HEK293 (cell line): ENCODE measurements around the gene RNF225.

Source experiments
- CTCF ChIA-PET: fragments of 350-600 bp; formaldehyde crosslinking; extraction: SDS; loops from one replicate; lab custom pipeline; 2021; ENCODE audit warnings: antibody characterized with exemption; lab: Yijun Ruan, JAX
- POLR2A ChIA-PET: fragments of 300-600 bp; formaldehyde crosslinking; extraction: SDS; loops from one replicate; lab custom pipeline; 2020; ENCODE audit warnings: antibody characterized with exemption, inconsistent platforms; lab: Yijun Ruan, JAX
- H3K27ac ChIP-seq: fragments of 200-500 bp; sonication (Bioruptor generic); 2 replicates; pipeline ENCODE4 v1.5.1; 2014; ENCODE audit warnings: low read depth, low read length, control low read depth, inconsistent platforms; ENCODE audit errors: extremely low read depth
- H3K36me3 ChIP-seq, 2 experiments: fragments of 200-500 bp in 1 of 2; sonication (Bioruptor generic) in 1 of 2; 1 replicate in 1 of 2; 2 replicates in 1 of 2; pipeline ENCODE4 v1.5.1; 2014 to 2017; ENCODE audit warnings: inconsistent platforms in 2 of 2, low read length in 2 of 2; ENCODE audit not compliant: control insufficient read depth in 2 of 2, insufficient read depth in 1 of 2
- H3K4me1 ChIP-seq: fragments of 200-500 bp; sonication (Bioruptor generic); 2 replicates; pipeline ENCODE4 v1.5.1; 2014; ENCODE audit warnings: mild to moderate bottlenecking, low read length, inconsistent platforms; ENCODE audit not compliant: control insufficient read depth, insufficient read depth
- H3K4me3 ChIP-seq: 2 replicates; pipeline ENCODE4 v1.5.1; 2011; ENCODE audit warnings: low read depth, mild to moderate bottlenecking, control low read depth, low read length, moderate library complexity
- H3K9me3 ChIP-seq: fragments of 200-500 bp; sonication (Bioruptor generic); 2 replicates; pipeline ENCODE4 v1.5.1; 2014; ENCODE audit warnings: low read depth, low read length, inconsistent platforms; ENCODE audit not compliant: control insufficient read depth, insufficient read depth
- AEBP2 ChIP-seq: fragments of 450-650 bp; formaldehyde crosslinking; IDR thresholded peaks from 2 replicates; pipeline ENCODE4 v1.5.1; 2016; ENCODE audit warnings: missing biosample characterization, missing genetic modification characterization, borderline replicate concordance
- GLI2 ChIP-seq: fragments of 450-650 bp; formaldehyde crosslinking; IDR thresholded peaks from 2 replicates; pipeline ENCODE4; 2017; ENCODE audit warnings: missing biosample characterization, missing genetic modification characterization, low read depth, borderline replicate concordance
- HOXC10 ChIP-seq: sonication (generic); formaldehyde crosslinking; IDR thresholded peaks from 2 replicates; pipeline ENCODE4 v1.8.1; 2023; ENCODE audit warnings: mild to moderate bottlenecking, missing genetic modification reagents
- KLF10 ChIP-seq: fragments of 450-650 bp; IDR thresholded peaks from 2 replicates; pipeline ENCODE4 v1.5.1; 2018; ENCODE audit warnings: missing biosample characterization, mild to moderate bottlenecking, missing genetic modification characterization
- KLF9 ChIP-seq: fragments of 450-650 bp; formaldehyde crosslinking; IDR thresholded peaks from 2 replicates; pipeline ENCODE4 v1.5.1; 2016; ENCODE audit warnings: missing biosample characterization, missing genetic modification characterization, low read depth
- SP2 ChIP-seq: fragments of 450-650 bp; formaldehyde crosslinking; IDR thresholded peaks from 2 replicates; pipeline ENCODE4 v1.5.1; 2016; ENCODE audit warnings: missing biosample characterization, missing genetic modification characterization
- TSHZ1 ChIP-seq: fragments of 450-650 bp; formaldehyde crosslinking; IDR thresholded peaks from 2 replicates; pipeline ENCODE4 v1.5.1; 2016; ENCODE audit warnings: missing biosample characterization, missing genetic modification characterization, borderline replicate concordance
- WT1 ChIP-seq: fragments of 450-650 bp; formaldehyde crosslinking; IDR thresholded peaks from 2 replicates; pipeline ENCODE4 v1.5.1; 2016; ENCODE audit warnings: missing biosample characterization, missing genetic modification characterization
- ZBTB26 ChIP-seq: fragments of 450-650 bp; formaldehyde crosslinking; optimal IDR thresholded peaks from 2 replicates; pipeline ENCODE3; 2016; ENCODE audit warnings: missing biosample characterization, mild to moderate bottlenecking, missing genetic modification characterization
- ZBTB7A ChIP-seq: fragments of 450-650 bp; formaldehyde crosslinking; IDR thresholded peaks from 2 replicates; pipeline ENCODE4 v1.5.1; 2016; ENCODE audit warnings: low read depth, missing biosample characterization, missing genetic modification characterization
- ZNF175 ChIP-seq: fragments of 450-650 bp; formaldehyde crosslinking; IDR thresholded peaks from 2 replicates; pipeline ENCODE4 v1.5.1; 2016; ENCODE audit warnings: missing biosample characterization, missing genetic modification characterization
- ZNF292 ChIP-seq: fragments of 450-650 bp; formaldehyde crosslinking; IDR thresholded peaks from 2 replicates; pipeline ENCODE4 v1.5.1; 2016; ENCODE audit warnings: low read depth, missing biosample characterization, missing genetic modification characterization, borderline replicate concordance
- ZNF394 ChIP-seq: fragments of 450-650 bp; formaldehyde crosslinking; IDR thresholded peaks from 2 replicates; pipeline ENCODE4 v1.5.1; 2016; ENCODE audit warnings: missing biosample characterization, missing genetic modification characterization, mild to moderate bottlenecking, moderate library complexity, borderline replicate concordance
- ZNF398 ChIP-seq: fragments of 450-650 bp; formaldehyde crosslinking; IDR thresholded peaks from 2 replicates; pipeline ENCODE4 v1.5.1; 2017; ENCODE audit warnings: missing biosample characterization, missing genetic modification characterization
- ZNF416 ChIP-seq: fragments of 450-650 bp; formaldehyde crosslinking; IDR thresholded peaks from 2 replicates; pipeline ENCODE4 v1.5.1; 2016; ENCODE audit warnings: missing biosample characterization, missing genetic modification characterization
- ZNF449 ChIP-seq: fragments of 450-650 bp; formaldehyde crosslinking; IDR thresholded peaks from 2 replicates; pipeline ENCODE4 v1.5.1; 2017; ENCODE audit warnings: missing biosample characterization, mild to moderate bottlenecking, missing genetic modification characterization, moderate library complexity
- ZNF48 ChIP-seq: fragments of 450-650 bp; formaldehyde crosslinking; IDR thresholded peaks from 2 replicates; pipeline ENCODE4 v1.5.1; 2016; ENCODE audit warnings: missing biosample characterization, missing genetic modification characterization
- ZNF510 ChIP-seq: fragments of 450-650 bp; formaldehyde crosslinking; IDR thresholded peaks from 2 replicates; pipeline ENCODE4 v1.5.1; 2018; ENCODE audit warnings: mild to moderate bottlenecking, missing genetic modification characterization, missing biosample characterization; ENCODE audit not compliant: insufficient replicate concordance
- ZNF561 ChIP-seq: fragments of 450-650 bp; IDR thresholded peaks from 2 replicates; pipeline ENCODE4 v1.5.1; 2018; ENCODE audit warnings: missing biosample characterization, missing genetic modification characterization, borderline replicate concordance
- ZNF639 ChIP-seq: fragments of 450-650 bp; formaldehyde crosslinking; IDR thresholded peaks from 2 replicates; pipeline ENCODE4 v1.5.1; 2016; ENCODE audit warnings: missing biosample characterization, missing genetic modification characterization
- ZSCAN16 ChIP-seq: fragments of 450-650 bp; formaldehyde crosslinking; IDR thresholded peaks from 2 replicates; pipeline ENCODE4 v1.5.1; 2016; ENCODE audit warnings: missing biosample characterization, missing genetic modification characterization
- ZSCAN30 ChIP-seq: fragments of 450-650 bp; IDR thresholded peaks from 2 replicates; pipeline ENCODE4 v1.5.1; 2018; ENCODE audit warnings: missing biosample characterization, mild to moderate bottlenecking, missing genetic modification characterization, moderate library complexity
- ZSCAN5A ChIP-seq: fragments of 450-650 bp; formaldehyde crosslinking; IDR thresholded peaks from 2 replicates; pipeline ENCODE4 v1.5.1; 2016; ENCODE audit warnings: missing biosample characterization, missing genetic modification characterization

The RNF225 gene

GRCh38 chr19:58395220-58395978 is at the start of gene RNF225:
RNF225 (plus strand) TSS chr19:58395656; CDS start chr19:58396090, 434 bp downstream.
- Histone ChIP-seq H3K4me3 (no peak within 1 kb of the TSS), H3K9me3 (no peaks in the 10 kb centered on the region), H3K4me1 (no peaks in the 10 kb centered on the region), H3K27ac (no peak within 1 kb of the TSS), H3K36me3 (peaks cover 42 to 57% of the 10 kb centered on the region in 2 experiments)
- CTCF ChIA-PET: interaction anchor here (0.5 to 0.6 kb wide), 2 partner anchors 74 to 185 kb away, joined by 3 read pairs; no protein-coding TSS in a partner anchor
- POLR2A ChIA-PET: interaction anchor here (1.1 to 2.1 kb wide), 4 partner anchors 13 to 126 kb away, joined by 3 to 7 read pairs (median 4); partner anchors contain the start of genes ZNF497 and ZNF584
- TF ChIP-seq KLF9 (tag by site-specific recombination) (peak; percentile 82), KLF10 (peak; percentile 17; the same call in 1 of the 2 replicates), AEBP2 (tag by site-specific recombination) (no peak), ZNF292 (tag by site-specific recombination) (no peak), ZSCAN5A (no peak), ZNF175 (tag by site-specific recombination) (no peak), HOXC10 (CRISPR knock-in tag) (0 out of 2 replicates have a peak, but pooled peaks have one; percentile 32), GLI2 (tag by site-specific recombination) (no peak), ZNF394 (tag by site-specific recombination) (no peak), ZNF416 (no peak), ZNF510 (tag by site-specific recombination) (no peak), ZBTB26 (tag by site-specific recombination) (no peak), ZNF639 (no peak), ZBTB7A (tag by site-specific recombination) (no peak), TSHZ1 (no peak), ZSCAN16 (tag by site-specific recombination) (no peak), WT1 (no peak), ZNF561 (tag by site-specific recombination) (no peak), ZSCAN30 (tag by site-specific recombination) (no peak), ZNF48 (tag by site-specific recombination) (no peak), ZNF398 (tag by site-specific recombination) (peak; percentile 43; the same call in 1 of the 2 replicates), ZNF449 (tag by site-specific recombination) (0 out of 2 replicates have a peak, but pooled peaks have one; percentile 52), SP2 (tag by site-specific recombination) (peak; percentile 77)
